ENCODE measurements around the gene LEFTY1.

The LEFTY1 gene

GRCh38 chr1:225928186-225929175, 39.5 kb upstream of the LEFTY1 start:
- H3K4me3 ChIP-seq (ENCODE audit: low read depth in 1 of 5, low read length in 5 of 5): no peak overlapping the region
- no peak overlapping the region for H3K27ac ChIP-seq (ENCODE audit: low read depth, low read length)
- no peaks in the 10 kb centered on the region for H3K9me3 ChIP-seq (ENCODE audit: control insufficient read depth in 5 of 5, low read length in 5 of 5)
- no peak overlapping the region for H3K9ac ChIP-seq (ENCODE audit: low read length in 5 of 5)
- no peaks in the 10 kb centered on the region for H3K36me3 ChIP-seq (ENCODE audit: control insufficient read depth in 5 of 5, insufficient read depth in 5 of 5, low read length in 5 of 5)
- H3K4me1 ChIP-seq (ENCODE audit: control insufficient read depth in 5 of 5, insufficient read depth in 5 of 5, low read length in 5 of 5): peaks cover 0 to 8% (median 5%) of the 10 kb centered on the region in 5 donors
- H3K27me3 ChIP-seq (ENCODE audit: control insufficient read depth in 5 of 5, insufficient read depth in 4 of 5, low read length in 5 of 5): no peaks in the 10 kb centered on the region

GRCh38 chr1:225926551-225927113, 37.7 kb upstream of the LEFTY1 start:
- peaks cover 0 to 6% (median 6%) of the 10 kb centered on the region in 5 donors for H3K36me3 ChIP-seq (ENCODE audit: control insufficient read depth in 5 of 5, insufficient read depth in 5 of 5, low read length in 5 of 5)
- no peak overlapping the region for H3K27ac ChIP-seq (ENCODE audit: low read depth, low read length)
- no peak overlapping the region for H3K9ac ChIP-seq (ENCODE audit: low read length in 5 of 5)
- H3K27me3 ChIP-seq (ENCODE audit: control insufficient read depth in 5 of 5, insufficient read depth in 4 of 5, low read length in 5 of 5): no peaks in the 10 kb centered on the region
- peaks cover 2 to 23% (median 22%) of the 10 kb centered on the region in 5 donors for H3K4me1 ChIP-seq (ENCODE audit: control insufficient read depth in 5 of 5, insufficient read depth in 5 of 5, low read length in 5 of 5)
- no peak overlapping the region for H3K4me3 ChIP-seq (ENCODE audit: low read depth in 1 of 5, low read length in 5 of 5)
- no peaks in the 10 kb centered on the region for H3K9me3 ChIP-seq (ENCODE audit: control insufficient read depth in 5 of 5, low read length in 5 of 5)

- H3K9ac ChIP-seq (ENCODE audit: low read length in 5 of 5): peak within 1 kb of the TSS; percentile 80 to 97 (median 93)
- H3K9me3 ChIP-seq (ENCODE audit: control insufficient read depth in 5 of 5, low read length in 5 of 5): no peaks in the 10 kb centered on the region
- peak within 1 kb of the TSS; percentile 89 for H3K27ac ChIP-seq (ENCODE audit: low read depth, low read length)
- H3K4me1 ChIP-seq (ENCODE audit: control insufficient read depth in 5 of 5, insufficient read depth in 5 of 5, low read length in 5 of 5): peaks cover 5 to 35% (median 28%) of the 10 kb centered on the region in 5 donors
- H3K4me3 ChIP-seq (ENCODE audit: low read depth in 1 of 5, low read length in 5 of 5): peak within 1 kb of the TSS; percentile 78 to 95 (median 94)
- H3K27me3 ChIP-seq (ENCODE audit: control insufficient read depth in 5 of 5, insufficient read depth in 4 of 5, low read length in 5 of 5): no peaks in the 10 kb centered on the region
- H3K36me3 ChIP-seq (ENCODE audit: control insufficient read depth in 5 of 5, insufficient read depth in 5 of 5, low read length in 5 of 5): peaks cover 0 to 20% (median 15%) of the 10 kb centered on the region in 5 donors
Measured at GRCh38 chr1:225923692-225924555, 35.0 kb upstream of the LEFTY1 start, which contains the start of gene PYCR2. Gene PYCR2 (minus strand): TSS chr1:225924250. CDS start chr1:225924110, 140 bp downstream.

- H3K27ac ChIP-seq (ENCODE audit: low read depth, low read length): peak overlapping the region; percentile 89
- H3K9ac ChIP-seq (ENCODE audit: low read length in 5 of 5): peak overlapping the region in 4 of 5 donors; percentile 75 to 97 (median 95)
- peak overlapping the region; percentile 78 to 95 (median 94) for H3K4me3 ChIP-seq (ENCODE audit: low read depth in 1 of 5, low read length in 5 of 5)
- peaks cover 5 to 35% (median 28%) of the 10 kb centered on the region in 5 donors for H3K4me1 ChIP-seq (ENCODE audit: control insufficient read depth in 5 of 5, insufficient read depth in 5 of 5, low read length in 5 of 5)
- H3K36me3 ChIP-seq (ENCODE audit: control insufficient read depth in 5 of 5, insufficient read depth in 5 of 5, low read length in 5 of 5): peaks cover 0 to 22% (median 15%) of the 10 kb centered on the region in 5 donors
- no peaks in the 10 kb centered on the region for H3K9me3 ChIP-seq (ENCODE audit: control insufficient read depth in 5 of 5, low read length in 5 of 5)
- H3K27me3 ChIP-seq (ENCODE audit: control insufficient read depth in 5 of 5, insufficient read depth in 4 of 5, low read length in 5 of 5): no peaks in the 10 kb centered on the region
Measured at GRCh38 chr1:225923381-225923691, 34.4 kb upstream of the LEFTY1 start.

DNA sequence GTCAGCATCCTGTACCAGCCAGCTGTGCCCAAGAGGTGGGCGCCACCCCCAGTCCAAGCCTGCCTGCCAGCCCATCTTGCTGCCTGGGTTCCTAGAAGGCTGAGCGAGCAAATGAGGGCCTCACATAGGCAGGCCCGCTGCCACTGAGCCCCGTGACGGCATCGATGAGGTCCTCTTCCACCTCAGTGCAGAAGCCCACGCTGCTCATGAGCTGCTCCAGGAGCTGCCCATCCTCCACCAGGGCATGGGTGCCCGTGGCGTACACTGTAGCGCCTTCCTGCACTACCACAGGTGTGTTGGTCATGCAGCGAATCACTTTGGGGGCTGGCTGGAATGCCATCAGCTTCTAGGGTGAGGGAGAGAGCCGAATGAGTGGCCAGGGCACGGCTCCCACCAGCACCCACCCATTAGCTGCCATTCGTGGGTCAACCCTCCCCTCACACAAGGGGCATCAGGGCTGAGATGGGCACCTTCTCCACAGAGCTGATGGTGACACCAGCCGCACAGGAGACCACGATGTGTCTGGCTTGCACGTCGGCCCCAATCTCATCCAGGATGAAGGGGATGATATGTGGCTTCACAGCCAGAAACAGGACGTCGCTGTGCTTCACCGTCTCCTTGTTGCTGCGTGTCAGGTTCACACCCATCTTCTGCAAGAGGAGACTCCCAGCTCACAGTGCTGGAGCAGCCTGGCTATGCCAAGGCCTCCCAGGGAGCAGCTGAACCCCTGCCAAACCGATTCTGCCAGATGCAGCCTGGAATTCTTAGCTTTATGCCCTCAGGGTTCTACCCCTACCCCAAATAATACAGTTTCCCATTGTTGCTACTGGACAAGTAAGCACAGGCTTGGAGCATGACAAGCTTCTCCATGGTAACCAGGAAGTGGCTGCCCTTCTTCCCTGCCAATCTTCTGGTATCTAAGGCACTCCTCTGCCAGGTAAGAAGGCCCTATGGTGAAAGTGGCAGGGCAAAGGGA, 33.1 kb upstream of the LEFTY1 start:
- Histone ChIP-seq H3K9ac (ENCODE audit: low read length in 5 of 5) (no peak overlapping the region), H3K9me3 (ENCODE audit: control insufficient read depth in 5 of 5, low read length in 5 of 5) (no peaks in the 10 kb centered on the region), H3K4me3 (ENCODE audit: low read depth in 1 of 5, low read length in 5 of 5) (no peak overlapping the region), H3K36me3 (ENCODE audit: control insufficient read depth in 5 of 5, insufficient read depth in 5 of 5, low read length in 5 of 5) (peaks cover 3 to 35% (median 21%) of the 10 kb centered on the region in 5 donors), H3K27me3 (ENCODE audit: control insufficient read depth in 5 of 5, insufficient read depth in 4 of 5, low read length in 5 of 5) (no peaks in the 10 kb centered on the region), H3K27ac (ENCODE audit: low read depth, low read length) (no peak overlapping the region), H3K4me1 (ENCODE audit: control insufficient read depth in 5 of 5, insufficient read depth in 5 of 5, low read length in 5 of 5) (peaks cover 5 to 35% (median 28%) of the 10 kb centered on the region in 5 donors)

GRCh38 chr1:225919906-225920305, 31.0 kb upstream of the LEFTY1 start:
- Histone ChIP-seq H3K36me3 (ENCODE audit: control insufficient read depth in 5 of 5, insufficient read depth in 5 of 5, low read length in 5 of 5) (peaks cover 3 to 46% (median 29%) of the 10 kb centered on the region in 5 donors), H3K27ac (ENCODE audit: low read depth, low read length) (no peak overlapping the region)

DNA sequence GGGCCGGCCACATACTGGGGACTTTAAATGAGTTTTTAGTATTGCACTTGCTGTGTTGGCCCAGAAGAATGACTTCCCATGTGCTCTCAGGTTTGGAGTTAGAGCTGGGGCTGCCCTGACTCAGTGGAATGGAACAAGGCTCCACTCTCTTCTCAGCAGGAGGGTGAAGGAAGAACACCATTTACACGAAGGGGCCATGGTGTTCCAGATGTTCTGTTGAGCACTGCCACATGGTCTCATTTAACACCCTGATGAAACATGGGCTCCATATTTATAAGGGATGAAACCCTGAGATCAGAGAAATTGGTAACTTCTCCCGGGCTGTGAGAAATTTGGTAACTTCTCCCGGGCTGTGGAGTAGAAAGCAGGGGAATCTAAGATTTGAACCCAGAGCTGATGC, 29.3 kb upstream of the LEFTY1 start:
- Histone ChIP-seq H3K4me3 (ENCODE audit: low read depth in 1 of 5, low read length in 5 of 5) (no peak overlapping the region), H3K36me3 (ENCODE audit: control insufficient read depth in 5 of 5, insufficient read depth in 5 of 5, low read length in 5 of 5) (peaks cover 3 to 46% (median 29%) of the 10 kb centered on the region in 5 donors), H3K4me1 (ENCODE audit: control insufficient read depth in 5 of 5, insufficient read depth in 5 of 5, low read length in 5 of 5) (peaks cover 5 to 25% (median 20%) of the 10 kb centered on the region in 5 donors), H3K27ac (ENCODE audit: low read depth, low read length) (no peak overlapping the region), H3K9me3 (ENCODE audit: control insufficient read depth in 5 of 5, low read length in 5 of 5) (no peaks in the 10 kb centered on the region), H3K9ac (ENCODE audit: low read length in 5 of 5) (no peak overlapping the region), H3K27me3 (ENCODE audit: control insufficient read depth in 5 of 5, insufficient read depth in 4 of 5, low read length in 5 of 5) (no peaks in the 10 kb centered on the region)

More at GRCh38 chr1:225919906-225920305, 31.0 kb upstream of the LEFTY1 start:
- H3K4me1 ChIP-seq (ENCODE audit: control insufficient read depth in 5 of 5, insufficient read depth in 5 of 5, low read length in 5 of 5): peaks cover 5 to 35% (median 28%) of the 10 kb centered on the region in 5 donors
- H3K4me3 ChIP-seq (ENCODE audit: low read depth in 1 of 5, low read length in 5 of 5): no peak overlapping the region
- H3K9ac ChIP-seq (ENCODE audit: low read length in 5 of 5): no peak overlapping the region
- H3K9me3 ChIP-seq (ENCODE audit: control insufficient read depth in 5 of 5, low read length in 5 of 5): no peaks in the 10 kb centered on the region
- no peaks in the 10 kb centered on the region for H3K27me3 ChIP-seq (ENCODE audit: control insufficient read depth in 5 of 5, insufficient read depth in 4 of 5, low read length in 5 of 5)

GRCh38 chr1:225917536-225917935, 28.6 kb upstream of the LEFTY1 start:
- H3K4me1 ChIP-seq (ENCODE audit: control insufficient read depth in 5 of 5, insufficient read depth in 5 of 5, low read length in 5 of 5): peaks cover 3 to 17% (median 13%) of the 10 kb centered on the region in 5 donors
- peaks cover 3 to 46% (median 32%) of the 10 kb centered on the region in 5 donors for H3K36me3 ChIP-seq (ENCODE audit: control insufficient read depth in 5 of 5, insufficient read depth in 5 of 5, low read length in 5 of 5)
- H3K9me3 ChIP-seq (ENCODE audit: control insufficient read depth in 5 of 5, low read length in 5 of 5): no peaks in the 10 kb centered on the region
- H3K4me3 ChIP-seq (ENCODE audit: low read depth in 1 of 5, low read length in 5 of 5): no peak overlapping the region
- no peak overlapping the region for H3K9ac ChIP-seq (ENCODE audit: low read length in 5 of 5)
- H3K27ac ChIP-seq (ENCODE audit: low read depth, low read length): no peak overlapping the region
- no peaks in the 10 kb centered on the region for H3K27me3 ChIP-seq (ENCODE audit: control insufficient read depth in 5 of 5, insufficient read depth in 4 of 5, low read length in 5 of 5)

DNA sequence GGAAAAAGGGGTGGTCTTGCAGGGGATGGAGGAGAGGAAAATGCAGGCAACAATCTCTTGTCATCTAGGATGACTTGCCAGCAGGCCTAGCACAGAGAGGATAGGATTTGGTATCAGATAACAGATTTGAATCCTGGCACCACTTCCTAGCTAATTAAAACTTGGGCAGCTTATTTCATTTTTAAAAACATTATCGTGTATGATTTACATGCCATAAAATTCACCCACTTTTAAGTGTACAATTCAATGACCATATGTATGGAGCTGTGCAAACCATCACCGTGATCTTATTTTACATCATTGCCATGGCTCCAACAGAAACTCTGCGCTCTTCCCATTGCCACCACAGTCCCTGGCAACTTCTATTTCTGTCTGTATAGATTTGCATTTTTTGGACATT, 28.2 kb upstream of the LEFTY1 start:
- Histone ChIP-seq H3K27me3 (ENCODE audit: control insufficient read depth in 5 of 5, insufficient read depth in 4 of 5, low read length in 5 of 5) (no peaks in the 10 kb centered on the region), H3K36me3 (ENCODE audit: control insufficient read depth in 5 of 5, insufficient read depth in 5 of 5, low read length in 5 of 5) (peaks cover 3 to 45% (median 31%) of the 10 kb centered on the region in 5 donors), H3K4me1 (ENCODE audit: control insufficient read depth in 5 of 5, insufficient read depth in 5 of 5, low read length in 5 of 5) (peaks cover 3 to 13% (median 9%) of the 10 kb centered on the region in 5 donors), H3K27ac (ENCODE audit: low read depth, low read length) (no peak overlapping the region), H3K4me3 (ENCODE audit: low read depth in 1 of 5, low read length in 5 of 5) (no peak overlapping the region), H3K9ac (ENCODE audit: low read length in 5 of 5) (no peak overlapping the region), H3K9me3 (ENCODE audit: control insufficient read depth in 5 of 5, low read length in 5 of 5) (no peaks in the 10 kb centered on the region)
